Cardiac fibroblast (primary cell): ENCODE results near the gene TLE2.

ENCODE experiments used
- DNase-seq, 2 donors: peaks; one replicate each; pipeline versions ENCODE4 v3.0.0 to v3.0.0-alpha.2; 2010; ENCODE audit warnings: low read depth in 2 of 2
- H3K4me3 ChIP-seq, 2 donors: replicated peaks in 1 of 2; 1 replicate in 1 of 2; 2 replicates in 1 of 2; pipeline ENCODE4 v1.5.1; 2011; ENCODE audit warnings: low read depth in 2 of 2, low read length in 2 of 2, mild to moderate bottlenecking in 2 of 2, moderate library complexity in 1 of 2
- TF ChIP-seq, protein P1 (sequence below): IDR thresholded peaks from one replicate; pipeline ENCODE4 v1.5.1; 2011; ENCODE audit warnings: low read depth, mild to moderate bottlenecking, low read length, inconsistent platforms

TLE2 gene

DNA sequence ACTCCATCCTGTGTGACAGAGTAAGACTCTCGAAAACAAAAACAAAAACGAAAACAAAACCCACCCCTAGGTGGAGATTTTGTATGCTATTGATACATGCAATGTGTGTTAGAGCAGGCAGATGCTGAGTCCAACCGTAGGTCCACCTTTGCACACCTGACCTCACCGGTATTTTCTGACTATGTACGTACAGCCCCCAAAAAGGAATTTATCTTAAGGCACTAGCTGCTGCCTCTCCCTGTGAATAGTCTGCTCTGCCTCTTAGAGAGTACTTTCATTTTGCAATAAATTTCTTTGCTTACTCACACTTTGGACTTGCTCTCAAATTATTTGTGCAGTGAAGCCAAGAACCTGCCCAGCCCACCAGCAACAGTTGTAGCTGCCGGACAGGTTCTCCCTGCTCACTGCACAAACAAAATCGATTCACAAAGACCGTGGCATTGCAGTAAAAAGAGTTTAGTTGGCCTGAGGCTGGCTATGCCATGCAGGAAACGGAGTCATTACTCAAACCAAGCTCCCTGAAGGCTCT lies 76.1 kb downstream of the TLE2 start:
- H3K4me3 ChIP-seq, result no peak overlapping the region
- TF ChIP-seq, protein P1, sequence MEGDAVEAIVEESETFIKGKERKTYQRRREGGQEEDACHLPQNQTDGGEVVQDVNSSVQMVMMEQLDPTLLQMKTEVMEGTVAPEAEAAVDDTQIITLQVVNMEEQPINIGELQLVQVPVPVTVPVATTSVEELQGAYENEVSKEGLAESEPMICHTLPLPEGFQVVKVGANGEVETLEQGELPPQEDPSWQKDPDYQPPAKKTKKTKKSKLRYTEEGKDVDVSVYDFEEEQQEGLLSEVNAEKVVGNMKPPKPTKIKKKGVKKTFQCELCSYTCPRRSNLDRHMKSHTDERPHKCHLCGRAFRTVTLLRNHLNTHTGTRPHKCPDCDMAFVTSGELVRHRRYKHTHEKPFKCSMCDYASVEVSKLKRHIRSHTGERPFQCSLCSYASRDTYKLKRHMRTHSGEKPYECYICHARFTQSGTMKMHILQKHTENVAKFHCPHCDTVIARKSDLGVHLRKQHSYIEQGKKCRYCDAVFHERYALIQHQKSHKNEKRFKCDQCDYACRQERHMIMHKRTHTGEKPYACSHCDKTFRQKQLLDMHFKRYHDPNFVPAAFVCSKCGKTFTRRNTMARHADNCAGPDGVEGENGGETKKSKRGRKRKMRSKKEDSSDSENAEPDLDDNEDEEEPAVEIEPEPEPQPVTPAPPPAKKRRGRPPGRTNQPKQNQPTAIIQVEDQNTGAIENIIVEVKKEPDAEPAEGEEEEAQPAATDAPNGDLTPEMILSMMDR, result no peak
- peak in 1 of 2 donors; percentile 32 for DNase-seq

GRCh38 chr19:2950286-2951124 lies 78.6 kb downstream of the TLE2 start:
- TF ChIP-seq, protein P1, result no peak
- peak; percentile 100 for DNase-seq

GRCh38 chr19:2949939-2950285 lies 79.2 kb downstream of the TLE2 start:
- TF ChIP-seq, protein P1, result no peak
- peak overlapping the region; percentile 73 to 85 for H3K4me3 ChIP-seq
- DNase-seq, result peak in 1 of 2 donors; percentile 79

More at GRCh38 chr19:2950286-2951124, 78.6 kb downstream of the TLE2 start:
- peak overlapping the region; percentile 73 to 85 for H3K4me3 ChIP-seq
